ENCODE results near the gene AKR1B1.

- TF ChIP-seq, protein P1, sequence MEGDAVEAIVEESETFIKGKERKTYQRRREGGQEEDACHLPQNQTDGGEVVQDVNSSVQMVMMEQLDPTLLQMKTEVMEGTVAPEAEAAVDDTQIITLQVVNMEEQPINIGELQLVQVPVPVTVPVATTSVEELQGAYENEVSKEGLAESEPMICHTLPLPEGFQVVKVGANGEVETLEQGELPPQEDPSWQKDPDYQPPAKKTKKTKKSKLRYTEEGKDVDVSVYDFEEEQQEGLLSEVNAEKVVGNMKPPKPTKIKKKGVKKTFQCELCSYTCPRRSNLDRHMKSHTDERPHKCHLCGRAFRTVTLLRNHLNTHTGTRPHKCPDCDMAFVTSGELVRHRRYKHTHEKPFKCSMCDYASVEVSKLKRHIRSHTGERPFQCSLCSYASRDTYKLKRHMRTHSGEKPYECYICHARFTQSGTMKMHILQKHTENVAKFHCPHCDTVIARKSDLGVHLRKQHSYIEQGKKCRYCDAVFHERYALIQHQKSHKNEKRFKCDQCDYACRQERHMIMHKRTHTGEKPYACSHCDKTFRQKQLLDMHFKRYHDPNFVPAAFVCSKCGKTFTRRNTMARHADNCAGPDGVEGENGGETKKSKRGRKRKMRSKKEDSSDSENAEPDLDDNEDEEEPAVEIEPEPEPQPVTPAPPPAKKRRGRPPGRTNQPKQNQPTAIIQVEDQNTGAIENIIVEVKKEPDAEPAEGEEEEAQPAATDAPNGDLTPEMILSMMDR (conservative IDR thresholded peaks at IDR 0.05; ENCODE audit: low read length) = no peak
- no peak for TF ChIP-seq EZH2phosphoT487 (IDR thresholded peaks at IDR 0.05; ENCODE audit: borderline replicate concordance, low read depth, low read length)
These were observed 9.2 kb downstream of the AKR1B1 start for GRCh38 chr7:134449680-134450079.

Data from OCI-LY7 (cell line).